Activated CD8-positive, alpha-beta memory T cell treated with anti-CD3 and anti-CD28 coated beads for 48 hours (primary cell): ENCODE results near the gene POLR3H.

Source experiments
- DNase-seq, 3 experiments: peaks; one replicate each; pipeline ENCODE4 v3.0.0-alpha.2; 2020; ENCODE audit warnings: low read depth in 2 of 3, low spot score in 2 of 3

Gene POLR3H

GRCh38 chr22:41522813-41523212, 21.5 kb downstream of the POLR3H start:
- no peak for DNase-seq

GRCh38 chr22:41521126-41521525, 23.1 kb downstream of the POLR3H start:
- no peak for DNase-seq

- no peak for DNase-seq
These were observed 26.3 kb downstream of the POLR3H start for GRCh38 chr22:41518048-41518347.

GRCh38 chr22:41517172-41518047, 26.9 kb downstream of the POLR3H start:
- no peak for DNase-seq

GRCh38 chr22:41516462-41516861, 27.8 kb downstream of the POLR3H start:
- no peak for DNase-seq

GRCh38 chr22:41513391-41513790, 30.9 kb downstream of the POLR3H start:
- DNase-seq = no peak

GRCh38 chr22:41512421-41513194, 31.7 kb downstream of the POLR3H start:
- no peak for DNase-seq

GRCh38 chr22:41511521-41511968, 32.7 kb downstream of the POLR3H start:
- no peak for DNase-seq

GRCh38 chr22:41508770-41509170, 35.5 kb downstream of the POLR3H start:
- DNase-seq = no peak

- no peak for DNase-seq
These were observed 36.8 kb downstream of the POLR3H start for GRCh38 chr22:41507330-41508063.

- DNase-seq = no peak
These were observed 38.6 kb downstream of the POLR3H start for GRCh38 chr22:41505511-41506220.

- DNase-seq = no peak
These were observed 39.5 kb downstream of the POLR3H start for GRCh38 chr22:41504816-41505215.

GRCh38 chr22:41504397-41504796, 39.9 kb downstream of the POLR3H start:
- no peak for DNase-seq

- DNase-seq = no peak
These were observed 43.1 kb downstream of the POLR3H start for GRCh38 chr22:41501209-41501608.

- no peak for DNase-seq
These were observed 44.0 kb downstream of the POLR3H start for GRCh38 chr22:41500303-41500702.

- no peak for DNase-seq
These were observed 44.5 kb downstream of the POLR3H start for GRCh38 chr22:41499624-41500280.

GRCh38 chr22:41498303-41498835, 45.9 kb downstream of the POLR3H start:
- no peak for DNase-seq

- DNase-seq = no peak
These were observed 52.7 kb downstream of the POLR3H start for GRCh38 chr22:41491374-41492100.

- DNase-seq = no peak
These were observed 55.5 kb downstream of the POLR3H start for GRCh38 chr22:41488596-41489385.
